Activated CD4-positive, alpha-beta memory T cell treated with anti-CD3 and anti-CD28 coated beads for 36 hours (primary cell): ENCODE results near the gene GIPC1. TPM values are rescaled to one million over a fixed set of nuclear protein-coding genes. Genes with fewer than 3 reads are reported as not detected.
A peak's percentile ranks its signal among the peaks of the same experiment; 100 is the strongest.

Experiments
- CTCF ChIA-PET: fragments of 350-600 bp; sonication (Branson Sonifier 250); formaldehyde crosslinking; loops from one replicate; lab custom pipeline; 2021; ENCODE audit warnings: antibody characterized with exemption, inconsistent platforms; lab: Charles Lee
- POLR2A ChIA-PET: fragments of 350-600 bp; sonication (Branson Sonifier 250); formaldehyde crosslinking; loops from one replicate; lab custom pipeline; 2021; ENCODE audit warnings: antibody characterized with exemption; lab: Charles Lee
- DNase-seq: peaks from one replicate; pipeline ENCODE4 v3.0.0-alpha.2; 2020
- H3K27ac Mint-ChIP-seq: one replicate; pipeline ENCODE4 v1.8.0; 2021; ENCODE audit warnings: mixed read lengths
- H3K27me3 Mint-ChIP-seq: one replicate; pipeline ENCODE4 v1.8.0; 2021; ENCODE audit warnings: mixed read lengths
- H3K36me3 Mint-ChIP-seq: one replicate; pipeline ENCODE4 v1.8.0; 2021; ENCODE audit warnings: mixed read lengths
- H3K4me1 Mint-ChIP-seq: one replicate; pipeline ENCODE4 v1.8.0; 2021; ENCODE audit warnings: low read depth, mixed read lengths
- H3K4me3 Mint-ChIP-seq: one replicate; pipeline ENCODE4 v1.8.0; 2021; ENCODE audit warnings: mild to moderate bottlenecking, mixed read lengths
- H3K9me3 Mint-ChIP-seq: one replicate; pipeline ENCODE4 v1.8.0; 2021; ENCODE audit warnings: mixed read lengths
- intact Hi-C: fragments of 100-400 bp; cut with micrococcal nuclease; formaldehyde crosslinking; loops from one replicate; pipeline ENCODE4 v1.15.1; 2023
- total RNA-seq, 2 experiments: library from RNA; stranded (reverse); gene quantifications; one replicate each; pipeline ENCODE4 v1.2.3, GENCODE V29; 2021

GIPC1 gene
- total RNA-seq, 2 experiments from 2014 or later: 31.5 to 35.2 TPM

- no peak for DNase-seq
- ChIA-PET POLR2A (no interaction called here), CTCF (interaction anchor here (1.0 to 2.9 kb wide), 8 partner anchors 8 to 350 kb away, joined by 3 to 15 read pairs (median 3); partner anchors contain the start of genes GIPC1 and PTGER1)
- Mint-ChIP-seq H3K4me3 (no peak overlapping the region), H3K27me3 (no peaks in the 10 kb centered on the region), H3K9me3 (no peaks in the 10 kb centered on the region), H3K4me1 (peaks cover 4% of the 10 kb centered on the region), H3K27ac (no peak overlapping the region), H3K36me3 (peaks cover 6% of the 10 kb centered on the region)
- intact Hi-C loops: loop anchor here (2.0 to 5.0 kb wide), 3 partner anchors 125 to 351 kb away; partner anchors contain the start of gene ASF1B
Observed at GRCh38 chr19:14487370-14488125, 8.4 kb downstream of the GIPC1 start.

DNA sequence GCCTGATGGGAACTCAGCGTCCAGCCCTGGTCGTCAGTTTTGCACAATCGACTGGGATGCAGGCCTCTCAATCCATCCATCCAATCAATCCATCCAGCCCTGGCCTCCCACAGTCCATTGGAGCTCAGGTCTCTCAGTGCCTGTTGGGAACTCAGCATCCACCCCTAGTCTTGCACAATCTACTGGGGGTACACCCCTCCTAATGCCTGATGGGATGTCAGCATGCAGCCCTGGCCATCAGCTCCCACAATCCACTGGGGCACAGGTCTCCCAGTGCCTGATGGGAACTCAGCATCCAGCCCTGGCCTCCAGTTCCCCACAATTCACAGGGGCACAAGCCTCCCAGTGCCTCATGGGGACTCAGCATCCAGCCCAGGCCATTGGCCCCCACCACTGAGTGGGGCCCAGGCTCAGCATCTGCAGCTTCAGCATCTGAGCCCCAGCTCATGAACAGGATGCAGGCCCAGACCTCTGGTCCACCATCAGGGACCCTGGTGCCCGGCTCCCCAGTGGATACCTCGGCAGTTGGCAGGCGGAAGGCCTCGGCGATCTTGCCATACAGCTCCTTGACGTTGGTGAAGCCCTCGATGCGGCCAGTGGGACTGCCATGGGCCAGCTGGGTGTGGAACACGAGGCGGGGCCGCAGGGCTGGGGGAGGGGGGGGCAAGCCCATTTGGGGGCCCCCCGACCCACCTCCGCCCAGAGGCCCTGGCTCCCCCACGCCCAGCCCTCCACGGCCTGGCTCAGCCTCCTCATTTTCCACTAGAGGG lies 13.6 kb downstream of the GIPC1 start:
- ChIA-PET POLR2A (no interaction called here), CTCF (interaction anchor here (0.6 to 5.3 kb wide), 5 partner anchors 10 to 1713 kb away, joined by 3 to 60 read pairs (median 4); no protein-coding TSS in a partner anchor)
- no peaks in the 10 kb centered on the region for H3K9me3 Mint-ChIP-seq
- no peak overlapping the region for H3K27ac Mint-ChIP-seq
- intact Hi-C loops: no loop called here
- H3K4me1 Mint-ChIP-seq: peaks cover 8% of the 10 kb centered on the region
- H3K36me3 Mint-ChIP-seq: peaks cover 2% of the 10 kb centered on the region
- H3K4me3 Mint-ChIP-seq: no peak overlapping the region
- no peak for DNase-seq
- no peaks in the 10 kb centered on the region for H3K27me3 Mint-ChIP-seq

DNA sequence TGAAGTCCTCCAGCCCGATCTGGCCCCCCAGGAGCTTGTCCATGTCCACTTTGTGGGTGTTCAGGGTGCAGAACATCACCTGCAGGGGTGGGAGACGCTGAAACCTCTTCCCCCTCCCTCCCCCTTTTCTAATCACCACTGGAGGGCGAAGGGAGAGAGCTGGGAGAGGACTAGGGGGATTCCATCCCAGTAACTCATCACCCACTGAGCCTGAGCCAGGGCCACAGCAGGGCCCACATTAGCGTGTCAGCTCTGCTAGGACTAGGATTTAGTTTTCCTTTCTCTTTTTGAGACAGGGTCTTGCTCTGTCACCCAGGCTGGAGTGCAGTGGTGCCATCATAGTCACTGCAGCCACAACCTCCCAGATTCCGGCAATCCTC lies 15.2 kb downstream of the GIPC1 start:
- Mint-ChIP-seq H3K4me3 (no peak overlapping the region), H3K9me3 (no peaks in the 10 kb centered on the region), H3K27ac (no peak overlapping the region), H3K27me3 (peaks cover 2% of the 10 kb centered on the region), H3K36me3 (peaks cover 2% of the 10 kb centered on the region), H3K4me1 (peaks cover 14% of the 10 kb centered on the region)
- DNase-seq: no peak
- intact Hi-C loops: no loop called here
- ChIA-PET POLR2A (interaction anchor here (0.6 kb wide), 1 partner anchor 9 kb away, joined by 3 read pairs; no protein-coding TSS in a partner anchor), CTCF (interaction anchor here (0.6 to 5.3 kb wide), 29 partner anchors 8 to 668 kb away, joined by 3 to 60 read pairs (median 5); partner anchors contain the start of genes DDX39A, DNAJB1 and GIPC1)

GRCh38 chr19:14479975-14480699 lies 15.8 kb downstream of the GIPC1 start:
- H3K27me3 Mint-ChIP-seq: peaks cover 2% of the 10 kb centered on the region
- H3K4me3 Mint-ChIP-seq: no peak overlapping the region
- peak; percentile 83 for DNase-seq
- intact Hi-C loops: loop anchor here (1.0 kb wide), 1 partner anchor 48 kb away; no protein-coding TSS in a partner anchor
- ChIA-PET POLR2A (no interaction called here), CTCF (interaction anchor here (0.6 to 5.3 kb wide), 34 partner anchors 8 to 668 kb away, joined by 3 to 60 read pairs (median 4); partner anchors contain the start of genes DDX39A, DNAJB1 and GIPC1)
- H3K9me3 Mint-ChIP-seq: no peaks in the 10 kb centered on the region
- no peak overlapping the region for H3K27ac Mint-ChIP-seq
- peaks cover 18% of the 10 kb centered on the region for H3K4me1 Mint-ChIP-seq
- H3K36me3 Mint-ChIP-seq: peaks cover 2% of the 10 kb centered on the region

- ChIA-PET POLR2A (no interaction called here), CTCF (interaction anchor here (0.8 to 5.3 kb wide), 24 partner anchors 9 to 342 kb away, joined by 3 to 60 read pairs (median 6); partner anchors contain the start of genes DDX39A, DNAJB1 and GIPC1)
- H3K27me3 Mint-ChIP-seq: peaks cover 8% of the 10 kb centered on the region
- no peak overlapping the region for H3K27ac Mint-ChIP-seq
- no peaks in the 10 kb centered on the region for H3K9me3 Mint-ChIP-seq
- intact Hi-C loops: loop anchor here (1.0 kb wide), 1 partner anchor 47 kb away; no protein-coding TSS in a partner anchor
- H3K36me3 Mint-ChIP-seq: peaks cover 2% of the 10 kb centered on the region
- H3K4me1 Mint-ChIP-seq: peaks cover 23% of the 10 kb centered on the region
- H3K4me3 Mint-ChIP-seq: no peak overlapping the region
- no peak for DNase-seq
Observed at GRCh38 chr19:14479309-14479974, 16.5 kb downstream of the GIPC1 start.

- intact Hi-C loops: no loop called here
- Mint-ChIP-seq H3K9me3 (no peaks in the 10 kb centered on the region), H3K4me3 (no peak overlapping the region), H3K27me3 (peaks cover 14% of the 10 kb centered on the region), H3K36me3 (peaks cover 2% of the 10 kb centered on the region), H3K4me1 (peaks cover 26% of the 10 kb centered on the region), H3K27ac (no peak overlapping the region)
- POLR2A ChIA-PET: no interaction called here
- DNase-seq: no peak
- CTCF ChIA-PET: interaction anchor here (1.2 to 5.3 kb wide), 6 partner anchors 10 to 341 kb away, joined by 3 to 60 read pairs (median 13); partner anchors contain the start of gene DNAJB1
Observed at GRCh38 chr19:14478113-14478545, 17.8 kb downstream of the GIPC1 start.

GRCh38 chr19:14477418-14478112 lies 18.4 kb downstream of the GIPC1 start:
- H3K27ac Mint-ChIP-seq: no peak overlapping the region
- CTCF ChIA-PET: interaction anchor here (2.8 to 5.3 kb wide), 4 partner anchors 11 to 48 kb away, joined by 11 to 60 read pairs (median 28); partner anchors contain the start of gene DNAJB1
- H3K4me1 Mint-ChIP-seq: peaks cover 32% of the 10 kb centered on the region
- POLR2A ChIA-PET: no interaction called here
- H3K9me3 Mint-ChIP-seq: no peaks in the 10 kb centered on the region
- no peak for DNase-seq
- peaks cover 2% of the 10 kb centered on the region for H3K36me3 Mint-ChIP-seq
- peaks cover 18% of the 10 kb centered on the region for H3K27me3 Mint-ChIP-seq
- H3K4me3 Mint-ChIP-seq: no peak overlapping the region
- intact Hi-C loops: no loop called here

DNA sequence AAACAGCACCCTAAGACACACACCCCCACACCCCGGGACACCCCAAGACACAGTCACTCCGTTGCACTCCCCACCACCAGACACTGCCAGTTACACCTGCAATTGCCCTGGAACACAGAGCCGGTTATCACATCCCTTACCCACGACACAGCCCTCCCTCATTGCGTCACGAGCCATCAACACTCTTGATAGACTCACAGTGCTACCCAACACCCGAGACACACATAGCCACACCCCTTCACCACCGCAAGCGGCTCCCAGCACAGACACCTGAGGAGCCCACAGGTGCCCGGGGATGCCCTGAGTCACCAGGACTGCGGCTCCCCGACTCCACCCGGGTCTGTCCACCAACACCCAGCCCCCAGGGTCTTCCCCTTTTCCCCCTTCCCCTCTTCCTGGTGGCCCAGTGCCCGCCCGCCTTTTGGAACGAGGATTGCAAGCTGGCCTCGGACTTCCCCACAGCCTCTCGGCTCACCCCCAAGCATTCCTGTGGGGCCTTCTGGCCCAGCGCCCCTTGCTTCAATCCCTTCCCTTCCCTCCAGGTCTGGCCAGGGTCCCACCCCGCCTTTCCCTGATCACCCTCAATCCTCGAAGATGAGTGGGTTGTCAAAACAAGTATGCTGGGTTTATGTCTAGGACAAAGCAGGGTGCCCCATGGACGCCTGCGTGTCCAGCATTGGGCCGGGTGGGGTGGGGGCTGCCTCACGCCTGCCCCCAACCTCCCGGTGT lies 19.1 kb downstream of the GIPC1 start:
- intact Hi-C loops: no loop called here
- peak; percentile 29 for DNase-seq

GRCh38 chr19:14476327-14476672 lies 19.6 kb downstream of the GIPC1 start:
- no peak overlapping the region for H3K27ac Mint-ChIP-seq
- CTCF ChIA-PET: interaction anchor here (1.5 kb wide), 1 partner anchor 26 kb away, joined by 4 read pairs; no protein-coding TSS in a partner anchor
- no peak overlapping the region for H3K4me3 Mint-ChIP-seq

More for the DNA sequence above, 19.1 kb downstream of the GIPC1 start:
- Mint-ChIP-seq H3K36me3 (peaks cover 2% of the 10 kb centered on the region), H3K27ac (no peak overlapping the region), H3K4me3 (no peak overlapping the region), H3K9me3 (no peaks in the 10 kb centered on the region), H3K4me1 (peaks cover 33% of the 10 kb centered on the region), H3K27me3 (peaks cover 18% of the 10 kb centered on the region)
- CTCF ChIA-PET: interaction anchor here (5.3 kb wide), 1 partner anchor 48 kb away, joined by 60 read pairs; no protein-coding TSS in a partner anchor
- POLR2A ChIA-PET: no interaction called here

More at GRCh38 chr19:14476327-14476672, 19.6 kb downstream of the GIPC1 start:
- POLR2A ChIA-PET: no interaction called here
- intact Hi-C loops: no loop called here
- DNase-seq: no peak
- Mint-ChIP-seq H3K27me3 (peaks cover 18% of the 10 kb centered on the region), H3K36me3 (peaks cover 2% of the 10 kb centered on the region), H3K9me3 (no peaks in the 10 kb centered on the region), H3K4me1 (peaks cover 33% of the 10 kb centered on the region)
